K562 (cell line): Measurements from ENCODE around the gene COL23A1. TPM values are rescaled to one million over a fixed set of nuclear protein-coding genes. Genes with fewer than 3 reads are reported as not detected.

Experiments
- ATAC-seq: fragments of 200-7000 bp; cut with Tn5 transposase; 3 replicates; pipeline ENCODE4 v1.9.1; 2020; ENCODE audit warnings: moderate library complexity
- BruUV-seq: library from RNA; stranded (reverse); fragments of 400-500 nt; replicated peaks from 2 replicates; lab custom pipeline; 2021; lab: Mats Ljungman, UMichigan
- CTCF ChIA-PET: fragments of 300-600 bp; formaldehyde crosslinking; extraction: SDS; loops from one replicate; lab custom pipeline; 2021; ENCODE audit warnings: low intra/inter-chr PET ratio; lab: Yijun Ruan, JAX
- POLR2A ChIA-PET: fragments of 300-600, 350-650 bp; sonication (Branson Sonifier 250); formaldehyde crosslinking; extraction: SDS; loops from one replicate; lab custom pipeline; 2021; ENCODE audit warnings: antibody characterized with exemption, inconsistent platforms; lab: Yijun Ruan, JAX
- DNase-seq, 4 experiments: peaks; one replicate each; pipeline versions ENCODE4 v3.0.0 to v3.0.0-alpha.2; 2011 to 2018; ENCODE audit warnings: low spot score in 3 of 4, mixed read lengths in 3 of 4; ENCODE audit errors: extremely low read depth in 1 of 4
- FAIRE-seq: peaks from 2 replicates; lab custom pipeline; 2011; peaks lifted over from hg19 to GRCh38; lab: Jason Lieb, UNC
- H2AFZ ChIP-seq: 2 replicates; pipeline ENCODE4 v1.6.0; 2011; ENCODE audit warnings: low read depth, low read length, control low read depth, inconsistent platforms
- H3K27ac ChIP-seq: fragments of 200-600 bp; 3 replicates; pipeline ENCODE4 v1.8.0; 2011; ENCODE audit warnings: low read depth, mild to moderate bottlenecking, control low read depth, inconsistent platforms, low read length, moderate library complexity, mixed read lengths; ENCODE audit errors: extremely low read depth
- H3K27me3 ChIP-seq, 2 experiments: fragments of 300-600 bp in 1 of 2; 2 replicates in 1 of 2; 3 replicates in 1 of 2; pipeline versions ENCODE4 v1.6.0 to v1.8.0; 2011; ENCODE audit warnings: inconsistent platforms in 2 of 2, low read length in 2 of 2, mild to moderate bottlenecking in 1 of 2, mixed read lengths in 1 of 2, moderate library complexity in 1 of 2; ENCODE audit not compliant: control insufficient read depth in 2 of 2, insufficient read depth in 2 of 2
- H3K36me3 ChIP-seq: fragments of 300-600 bp; 3 replicates; pipeline ENCODE4 v1.8.0; 2011; ENCODE audit warnings: mild to moderate bottlenecking, low read length, inconsistent platforms; ENCODE audit not compliant: control insufficient read depth, insufficient read depth
- H3K4me1 ChIP-seq, 2 experiments: fragments of 200-600 bp in 1 of 2; replicated peaks in 1 of 2; 2 replicates in 1 of 2; 3 replicates in 1 of 2; pipeline versions ENCODE4 v1.5.1 to v1.8.0; 2011; ENCODE audit warnings: inconsistent platforms in 2 of 2, low read length in 2 of 2, mild to moderate bottlenecking in 1 of 2, mixed read lengths in 1 of 2, moderate library complexity in 1 of 2; ENCODE audit not compliant: control insufficient read depth in 2 of 2, insufficient read depth in 2 of 2
- H3K4me2 ChIP-seq: 2 replicates; pipeline ENCODE4 v1.6.1; 2011; ENCODE audit warnings: low read length, control low read depth, inconsistent platforms, mixed read lengths; ENCODE audit not compliant: insufficient read depth
- H3K4me3 ChIP-seq: fragments of 200-600 bp; sonication (generic), shearing (Covaris generic); 2 replicates; pipeline ENCODE4 v1.5.1; 2016; ENCODE audit warnings: control low read depth, inconsistent platforms
- H3K79me2 ChIP-seq: fragments of 200-600 bp; 3 replicates; pipeline ENCODE4 v1.8.0; 2011; ENCODE audit warnings: low read length, inconsistent platforms; ENCODE audit not compliant: control insufficient read depth, insufficient read depth
- H3K9ac ChIP-seq, 2 experiments: 2 replicates each; pipeline versions ENCODE4 v1.6.0 to v1.6.1; 2011; ENCODE audit warnings: low read depth in 2 of 2, low read length in 2 of 2, control low read depth in 1 of 2, inconsistent platforms in 1 of 2, mild to moderate bottlenecking in 1 of 2, mixed read lengths in 1 of 2; ENCODE audit not compliant: insufficient read depth in 1 of 2
- H3K9me1 ChIP-seq: one replicate; pipeline ENCODE4 v1.6.0; 2011; ENCODE audit warnings: inconsistent platforms, mild to moderate bottlenecking, low read length, moderate library complexity; ENCODE audit not compliant: control insufficient read depth, insufficient read depth
- H3K9me3 ChIP-seq: replicated peaks from 2 replicates; pipeline ENCODE4 v1.5.1; 2011; ENCODE audit warnings: low read depth, low read length, inconsistent platforms; ENCODE audit not compliant: control insufficient read depth, insufficient read depth
- H4K20me1 ChIP-seq: replicated peaks from 2 replicates; pipeline ENCODE4 v1.6.1; 2011; ENCODE audit warnings: low read length, inconsistent platforms, mixed read lengths; ENCODE audit not compliant: control insufficient read depth, insufficient read depth
- BRD4 ChIP-seq: fragments of 200-600 bp; sonication (generic); IDR thresholded peaks from 2 replicates; pipeline ENCODE4 v1.6.1; 2017; ENCODE audit warnings: inconsistent platforms
- C11orf30 ChIP-seq: fragments of 450-650 bp; IDR thresholded peaks from 2 replicates; pipeline ENCODE4 v1.6.1; 2016; ENCODE audit warnings: low read depth, mild to moderate bottlenecking
- ELF1 ChIP-seq: fragments of 200-800 bp; sonication (Bioruptor generic); IDR thresholded peaks from 2 replicates; pipeline ENCODE4 v1.6.1; 2016; ENCODE audit warnings: missing genetic modification characterization, missing compliant biosample characterization
- GABPB2 ChIP-seq: fragments of 250-450 bp; sonication (Bioruptor Pico); conservative IDR thresholded peaks from 2 replicates; pipeline ENCODE4 v1.5.1; 2021; ENCODE audit warnings: mild to moderate bottlenecking
- HNRNPK ChIP-seq: fragments of 200-400 bp; formaldehyde crosslinking; IDR thresholded peaks from one replicate; pipeline ENCODE4 v1.6.1; 2018; ENCODE audit warnings: mild to moderate bottlenecking, low read depth, low read length; ENCODE audit not compliant: poor library complexity, severe bottlenecking
- HSF4 ChIP-seq: fragments of 250-450 bp; sonication (Bioruptor Pico); IDR thresholded peaks from 2 replicates; pipeline ENCODE4 v2.1.2; 2022; ENCODE audit warnings: mild to moderate bottlenecking, moderate library complexity, borderline replicate concordance
- KLF16 ChIP-seq: IDR thresholded peaks from 2 replicates; pipeline ENCODE4 v1.6.1; 2016; ENCODE audit warnings: antibody characterized with exemption
- MEIS2 ChIP-seq: fragments of 450-650 bp; IDR thresholded peaks from 2 replicates; pipeline ENCODE4 v1.6.1; 2014; ENCODE audit warnings: mild to moderate bottlenecking; ENCODE audit not compliant: partially characterized antibody
- RAD21 ChIP-seq, 2 experiments: fragments of 250-450 bp in 1 of 2; fragments of 450-650 bp in 1 of 2; sonication (Bioruptor Pico) in 1 of 2; formaldehyde crosslinking in 1 of 2; IDR thresholded peaks in 1 of 2; conservative IDR thresholded peaks in 1 of 2; 2 replicates each; pipeline versions ENCODE4 v1.4.0 to v1.8.0; 2020 to 2022; ENCODE audit warnings: mild to moderate bottlenecking in 2 of 2, moderate library complexity in 1 of 2
- RBM17 ChIP-seq: fragments of 200-400 bp; formaldehyde crosslinking; IDR thresholded peaks from 2 replicates; pipeline ENCODE4 v1.6.1; 2017; ENCODE audit warnings: low read depth, mild to moderate bottlenecking, low read length, borderline replicate concordance
- SETDB1 ChIP-seq: IDR thresholded peaks from one replicate; pipeline ENCODE4 v1.6.1; 2012; ENCODE audit warnings: low read length, control low read depth, inconsistent platforms
- SMAD4 ChIP-seq: fragments of 250-450 bp; sonication (Bioruptor Pico); conservative IDR thresholded peaks from 2 replicates; pipeline ENCODE4 v1.8.0; 2021; ENCODE audit warnings: inconsistent platforms, mild to moderate bottlenecking, moderate library complexity
- U2AF2 ChIP-seq: fragments of 200-400 bp; formaldehyde crosslinking; optimal IDR thresholded peaks from 2 replicates; pipeline ENCODE3; 2017; ENCODE audit warnings: low read depth, mild to moderate bottlenecking, low read length
- ZNF217 ChIP-seq: sonication (generic); formaldehyde crosslinking; IDR thresholded peaks from 2 replicates; pipeline ENCODE4 v1.8.0; 2022; ENCODE audit warnings: mild to moderate bottlenecking, missing genetic modification reagents
- WGBS: fragments of 100-300 bp; shearing (Covaris generic); methylation state at CpG from one replicate; pipeline ENCODE4 v1.1.6; 2016; ENCODE audit warnings: low coverage, mixed read lengths; ENCODE audit not compliant: insufficient coverage; ENCODE audit errors: missing lambda C conversion rate; 5-methylcytosine and 5-hydroxymethylcytosine counted together
- in situ Hi-C: fragments of 300-500 bp; cut with MboI; formaldehyde crosslinking; loops from 4 replicates; pipeline ENCODE4 v1.15.0; 2018; ENCODE audit warnings: inconsistent platforms, mixed read lengths
- intact Hi-C: fragments of 100-400 bp; cut with micrococcal nuclease; formaldehyde crosslinking; loops from 2 replicates; pipeline ENCODE4 v1.14.2; 2022
- polyA plus RNA-seq, 8 experiments: library from polyadenylated mRNA; depleted of rRNA in 4 of 8; stranded (reverse) in 5 of 8; unstranded in 3 of 8; fragments of >200 nt; fragmentation: Nextera tagmentation in 2 of 8; fragmentation: Illumina TruSeq in 1 of 8; extraction: Ambion mirVana in 2 of 8; extraction: Trizol in 1 of 8; gene quantifications; 2 replicates each; pipeline versions ENCODE4 v1.2.1 to v1.2.3, GENCODE V29; 2011 to 2014; ENCODE audit warnings: inconsistent platforms in 1 of 8, missing spikeins in 1 of 8
- total RNA-seq, 7 experiments: library from RNA; depleted of rRNA in 6 of 7; stranded (reverse); fragments of >200 nt in 6 of 7; fragmentation: Illumina TruSeq in 2 of 7; extraction: Trizol in 2 of 7; gene quantifications; 2 replicates each; pipeline versions ENCODE4 v1.2.1 to v1.2.3, GENCODE V29; 2011 to 2021; ENCODE audit warnings: low replicate concordance in 1 of 7

Gene COL23A1
- total and polyA plus RNA-seq, 9 of the 15 experiments (the other 6 are each of a cell fraction or from before 2014, with no cell fraction given) = 0.09 TPM; not detected in 8

DNA sequence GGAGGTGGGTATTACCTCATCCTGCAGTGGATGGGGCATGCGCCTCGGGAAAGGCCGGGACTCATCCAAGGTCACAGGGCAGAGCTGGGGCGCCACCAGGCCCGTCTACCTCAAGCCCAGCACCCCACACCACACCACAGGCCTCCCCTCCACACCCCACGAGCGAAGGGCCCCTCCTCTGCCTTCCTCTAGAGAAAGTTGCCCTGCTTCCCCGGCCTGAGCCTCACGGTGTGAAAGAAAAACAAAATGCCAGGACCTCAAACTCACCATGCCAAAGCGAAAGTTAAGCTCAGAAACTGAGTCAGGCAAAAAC is 161.1 kb downstream of the COL23A1 start:
- ATAC-seq (no peak), FAIRE-seq (no peak), DNase-seq (no peak)
- POLR2A ChIA-PET = interaction anchor here (0.6 kb wide), 1 partner anchor 70 kb away, joined by 3 read pairs; no protein-coding TSS in a partner anchor
- no peak for TF ChIP-seq KLF16
- no peak for TF ChIP-seq GABPB2 (CRISPR knock-in tag)
- TF ChIP-seq ZNF217 = no peak
- no peak for TF ChIP-seq HNRNPK
- no peak for TF ChIP-seq ELF1 (tag)
- TF ChIP-seq RAD21 (CRISPR knock-in tag; conservative IDR thresholded peaks at IDR 0.05 in 1 of 2, IDR thresholded peaks at IDR 0.05 in 1 of 2) = no peak
- no peak for TF ChIP-seq HSF4
- no peak for TF ChIP-seq C11orf30
- no peak for TF ChIP-seq MEIS2
- TF ChIP-seq SETDB1 = no peak
- TF ChIP-seq BRD4 = no peak
- TF ChIP-seq U2AF2 = no peak
- no peak for TF ChIP-seq SMAD4 (CRISPR knock-in tag)
- no peak for TF ChIP-seq RBM17
- WGBS = 81% methylated on average over 6 of the region's 10 CpGs
- Histone ChIP-seq H3K27me3 (peaks cover 0 to 17% of the 10 kb centered on the region in 2 experiments; a peak in 2 of 5 replicates), H3K79me2 (no peaks in the 10 kb centered on the region), H3K4me2 (no peak overlapping the region), H3K9me3 (no peaks in the 10 kb centered on the region), H3K4me3 (no peak overlapping the region), H2AFZ (no peak overlapping the region), H3K4me1 (peaks cover 0 to 14% of the 10 kb centered on the region in 2 experiments; a peak in 2 of 5 replicates), H3K36me3 (no peaks in the 10 kb centered on the region), H3K27ac (no peak overlapping the region), H3K9me1 (no peaks in the 10 kb centered on the region), H3K9ac (0 out of 4 replicates have a peak overlapping the region, but pooled peaks of 1 of the 2 experiments have one; percentile 35), H4K20me1 (0 out of 2 replicates have a peak, but pooled peaks cover 3% of the 10 kb centered on the region)
- in situ Hi-C loops = no loop called here
- CTCF ChIA-PET = no interaction called here
- intact Hi-C loops = no loop called here
- BruUV-seq = no TSS peak
